ENCODE data around the gene ESRRB.
A peak's percentile ranks its signal among the peaks of the same experiment; 100 is the strongest.

ESRRB gene

GRCh38 chr14:76352639-76353281 lies 23.2 kb upstream of the ESRRB start:
- DNase-seq, result peak; percentile 68

GRCh38 chr14:76354310-76354709 lies 21.6 kb upstream of the ESRRB start:
- no peak for DNase-seq

GRCh38 chr14:76355771-76356170 lies 20.2 kb upstream of the ESRRB start:
- no peak for DNase-seq

DNA sequence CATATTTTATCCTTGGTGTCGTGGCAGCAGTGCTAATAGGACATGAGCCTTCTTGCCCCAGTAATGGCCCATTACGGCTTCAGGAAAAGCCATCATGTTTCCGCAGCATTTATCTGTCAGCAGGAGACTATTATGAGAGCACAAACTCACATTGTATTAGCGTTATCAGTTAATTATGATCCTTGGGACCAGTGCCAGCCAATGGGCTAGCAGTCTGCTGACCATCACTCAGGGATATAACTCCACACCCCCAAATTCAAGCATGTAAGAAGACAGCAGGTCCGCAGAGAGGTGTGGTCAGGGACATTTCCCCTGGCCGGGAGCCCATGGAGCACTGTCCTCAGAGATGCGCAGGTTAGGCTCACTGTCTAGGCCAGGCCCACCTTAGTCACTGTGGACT lies 4.9 kb upstream of the ESRRB start:
- no peak for DNase-seq

DNA sequence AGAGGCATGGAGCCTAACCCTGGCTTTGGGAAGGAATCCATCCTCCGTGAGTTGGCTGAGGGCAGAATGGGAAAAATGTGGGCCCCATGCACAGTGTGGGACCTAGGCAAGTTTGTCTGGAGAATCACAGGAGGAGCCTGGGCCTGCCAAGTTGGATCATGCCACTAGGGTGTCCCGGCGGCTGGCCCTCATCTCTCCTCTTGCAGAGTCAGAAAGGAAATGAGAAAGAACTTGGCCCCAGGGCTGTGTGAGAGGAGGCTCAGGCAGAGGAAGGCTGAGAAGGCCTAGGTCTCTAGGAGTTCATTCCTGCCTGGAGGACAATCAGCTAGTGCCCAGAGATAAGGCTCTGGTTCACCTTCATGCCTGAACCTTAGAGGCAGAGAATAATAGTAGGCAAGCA lies 2.5 kb upstream of the ESRRB start:
- no peak for DNase-seq

- no peak for DNase-seq
These were observed 453 bp upstream of the ESRRB start for GRCh38 chr14:76375484-76375883.

GRCh38 chr14:76376409-76376877 lies 506 bp downstream of the ESRRB start:
- DNase-seq, result no peak

GRCh38 chr14:76376878-76377734 lies 1.2 kb downstream of the ESRRB start:
- peak; percentile 39 for DNase-seq

GRCh38 chr14:76377735-76378074 lies 1.8 kb downstream of the ESRRB start:
- DNase-seq, result no peak

DNA sequence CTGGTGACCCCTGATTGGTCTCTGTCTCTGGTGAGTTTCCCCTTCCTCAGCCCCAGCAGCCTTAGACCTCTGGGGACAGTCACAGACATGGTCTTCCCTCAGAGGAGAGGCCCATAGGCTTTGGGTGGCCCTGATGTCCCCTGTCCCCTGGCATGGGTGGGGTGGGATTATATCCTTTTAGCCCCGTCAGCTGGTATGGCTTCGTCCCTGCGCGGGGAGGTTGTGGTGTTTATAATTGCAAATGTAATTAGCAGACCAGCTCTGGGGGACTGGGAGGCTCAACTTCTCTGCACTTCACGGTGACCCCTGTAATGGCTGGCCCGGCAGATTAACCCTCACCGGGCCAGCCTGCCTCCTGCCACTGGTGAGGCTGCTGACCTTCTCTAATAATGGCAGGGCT lies 5.1 kb downstream of the ESRRB start:
- no peak for DNase-seq

- no peak for DNase-seq
These were observed 6.0 kb downstream of the ESRRB start for GRCh38 chr14:76381817-76382494.

DNA sequence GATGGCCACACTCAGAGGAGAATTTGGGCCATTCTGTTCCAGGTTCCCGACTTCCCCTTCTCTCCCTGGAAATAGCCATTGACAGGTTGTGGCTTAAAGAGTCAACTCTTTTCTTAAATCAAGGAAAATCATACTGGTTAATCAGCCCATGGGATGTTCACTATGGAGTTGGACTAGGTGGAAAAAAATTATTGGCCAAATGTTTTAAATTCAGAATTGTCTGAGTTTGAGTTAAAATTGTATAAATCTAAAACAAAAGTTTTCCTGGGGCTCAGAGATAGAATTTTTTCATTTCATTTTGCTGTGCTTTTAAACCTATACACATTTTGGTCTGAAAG lies 6.5 kb downstream of the ESRRB start:
- DNase-seq, result no peak

- no peak for DNase-seq
These were observed 9.5 kb downstream of the ESRRB start for GRCh38 chr14:76385435-76385834.

- peak; percentile 84 for DNase-seq
These were observed 11.2 kb downstream of the ESRRB start for GRCh38 chr14:76386944-76387782.

DNA sequence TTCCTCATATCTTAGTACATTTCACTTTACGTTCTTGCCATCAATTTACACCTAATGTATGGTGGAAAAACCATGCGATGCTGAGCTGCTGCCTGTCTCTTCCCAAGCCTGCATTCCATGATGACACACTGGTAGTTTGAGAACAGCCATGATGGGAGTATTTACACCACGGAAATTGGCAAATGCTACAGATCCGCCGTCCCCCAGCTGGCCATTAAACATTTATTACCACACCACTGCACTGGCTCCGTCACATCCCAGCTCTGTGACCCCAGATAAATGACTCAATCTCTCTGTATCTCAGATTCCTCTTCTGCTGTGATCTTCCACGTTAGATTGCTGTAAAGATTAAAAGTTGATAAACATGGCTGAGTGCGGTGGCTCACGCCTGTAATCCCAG lies 13.9 kb downstream of the ESRRB start:
- DNase-seq, result no peak

GRCh38 chr14:76390621-76391020 lies 14.7 kb downstream of the ESRRB start:
- DNase-seq, result no peak

DNA sequence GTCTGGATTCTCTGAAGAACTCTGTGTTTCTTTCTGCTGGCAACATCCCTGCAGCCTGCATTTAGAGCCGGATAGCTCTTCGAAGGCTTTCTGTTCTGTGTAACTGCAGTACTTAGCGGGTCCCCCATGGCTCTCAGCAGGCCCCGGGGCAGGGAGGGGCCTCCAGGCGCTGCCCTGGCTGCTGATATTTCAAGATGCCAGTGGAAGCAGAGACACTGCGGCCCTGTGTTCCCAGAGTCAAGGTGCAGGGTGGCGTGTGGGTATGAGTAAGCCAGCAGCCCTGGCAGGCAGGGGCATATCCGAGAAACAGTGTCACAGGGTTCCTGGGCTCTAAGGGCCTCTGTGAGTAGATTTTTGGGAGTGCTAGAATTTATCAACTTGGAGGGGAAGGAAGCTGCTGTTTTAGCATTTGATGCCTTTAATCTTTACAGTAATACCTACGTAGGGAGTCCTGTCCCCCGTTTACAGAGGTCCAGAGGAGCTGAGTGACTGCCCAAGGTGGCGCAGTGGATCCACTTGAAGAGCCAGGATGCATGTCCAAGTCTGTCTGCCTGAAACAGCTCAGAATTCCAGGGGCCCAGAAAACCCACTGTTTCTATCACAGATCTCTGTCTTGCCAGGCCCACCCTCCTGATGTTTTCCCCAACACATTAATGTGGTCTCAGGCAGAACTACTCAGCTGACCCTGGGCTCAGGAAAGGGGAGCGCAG lies 16.2 kb downstream of the ESRRB start:
- no peak for DNase-seq

DNA sequence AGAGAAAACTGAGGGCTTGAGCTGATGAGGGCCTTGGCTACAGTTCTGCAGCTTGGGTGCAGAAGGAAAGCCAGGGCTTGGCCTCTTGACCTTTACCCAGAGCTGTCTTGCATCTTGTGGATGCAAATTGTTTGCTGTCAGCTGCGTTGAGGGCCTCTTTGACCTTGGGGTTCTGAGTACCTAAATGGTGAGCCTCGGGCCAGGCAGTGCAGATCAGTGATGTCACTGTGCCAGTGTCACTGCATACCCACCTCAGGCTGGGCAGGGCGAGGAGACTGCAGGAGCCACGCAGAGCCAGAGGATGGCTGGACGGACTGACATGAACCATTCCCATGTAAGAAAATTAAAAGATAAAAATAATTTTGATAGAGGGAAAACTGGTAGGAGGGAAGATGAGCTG lies 18.6 kb downstream of the ESRRB start:
- DNase-seq, result no peak

DNA sequence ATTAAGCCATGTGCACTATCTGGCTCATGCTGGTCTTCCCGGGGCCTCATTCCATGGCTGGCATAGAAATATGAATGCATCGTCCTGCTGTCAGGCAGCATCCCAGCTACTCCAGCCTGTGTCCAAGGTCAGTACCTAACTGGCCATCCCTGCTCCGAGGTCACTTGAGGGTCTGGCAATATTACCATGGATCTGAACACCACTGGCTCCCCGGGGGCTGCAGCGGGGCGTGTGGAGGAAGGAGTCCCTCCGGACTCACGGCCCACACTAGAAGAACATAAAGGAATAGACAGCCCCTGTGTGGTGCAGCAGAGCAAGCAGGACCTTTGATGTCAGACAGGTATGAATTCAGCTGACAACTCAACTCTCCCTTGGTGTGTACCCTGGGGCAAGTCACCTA lies 19.2 kb downstream of the ESRRB start:
- DNase-seq, result no peak

GRCh38 chr14:76396714-76397187 lies 20.8 kb downstream of the ESRRB start:
- no peak for DNase-seq

GRCh38 chr14:76405627-76406026 lies 29.7 kb downstream of the ESRRB start:
- DNase-seq, result no peak

DNA sequence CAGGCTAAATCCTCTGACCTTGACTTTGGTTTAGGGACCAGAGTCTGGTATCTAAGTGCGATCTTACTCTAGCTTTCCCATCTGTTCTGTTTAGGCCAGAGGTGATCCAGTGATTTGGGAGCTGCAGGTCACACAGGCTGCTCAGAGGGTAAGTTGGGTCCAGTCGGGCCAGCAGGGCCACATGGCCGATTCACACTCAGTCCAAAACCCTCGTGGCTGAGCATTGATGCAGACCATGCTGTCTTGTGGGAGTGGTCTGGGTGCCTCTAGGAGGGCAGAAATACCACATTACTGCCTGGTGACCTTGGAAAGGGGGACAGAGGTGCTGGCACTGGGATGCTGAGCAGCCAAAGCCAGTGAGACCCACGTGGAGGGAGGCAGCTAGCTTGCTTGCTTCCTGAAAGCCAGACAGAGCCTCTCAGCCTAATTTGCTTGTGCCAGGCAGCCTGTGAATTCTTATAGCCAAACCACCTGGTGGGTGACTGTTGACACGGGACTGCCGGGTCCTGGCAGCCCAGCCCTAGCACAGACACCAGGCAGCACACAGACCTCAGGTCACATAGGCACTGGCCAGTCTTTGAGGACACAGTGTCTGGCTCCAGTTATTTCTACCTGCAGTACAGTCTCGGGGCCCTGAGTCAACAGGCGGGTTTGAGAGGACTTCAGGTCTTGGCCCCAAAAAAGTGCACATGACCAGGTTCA lies 31.7 kb downstream of the ESRRB start:
- no peak for DNase-seq

Data from suppressor macrophage treated with lipopolysaccharide for 4 hours (primary cell).